ENCODE data around the gene RAET1L. TPM values are rescaled to one million over a fixed set of nuclear protein-coding genes. Genes with fewer than 3 reads are reported as not detected.

The RAET1L gene
- total and polyA plus RNA-seq, 9 of the 15 experiments (the other 6 are each of a cell fraction or from before 2014, with no cell fraction given) = not detected

GRCh38 chr6:150004783-150005717 is 20.3 kb downstream of the RAET1L start (continued):
- no peak for TF ChIP-seq CUX1 (CRISPR knock-in tag; IDR thresholded peaks at IDR 0.05)
- TF ChIP-seq ELF2 (CRISPR knock-in tag; IDR thresholded peaks at IDR 0.05) = no peak; the same call in 1 of the 2 replicates
- 0 out of 4 replicates have a peak, but pooled peaks of 1 of the 2 experiments have one; percentile 4 for TF ChIP-seq UBTF (IDR thresholded peaks at IDR 0.05; ENCODE audit: borderline replicate concordance in 1 of 2, low read depth in 2 of 2, low read length in 2 of 2)
- TF ChIP-seq TFE3 (CRISPR knock-in tag; IDR thresholded peaks at IDR 0.05) = peak; percentile 100
- no peak; the same call in 1 of the 2 replicates for TF ChIP-seq ARID1B (IDR thresholded peaks at IDR 0.05)
- no peak for TF ChIP-seq ZNF445 (CRISPR knock-in tag; IDR thresholded peaks at IDR 0.05; ENCODE audit: low read depth)
- TF ChIP-seq LCOR (CRISPR knock-in tag; IDR thresholded peaks at IDR 0.05) = peak; percentile 70; the same call in 1 of the 2 replicates
- TF ChIP-seq TBL1XR1 (IDR thresholded peaks at IDR 0.05; ENCODE audit: low read length in 2 of 2) = peak in 1 of 2 experiments; percentile 30; a peak in 1 of 4 replicates
- TF ChIP-seq RAD51 (IDR thresholded peaks at IDR 0.05; ENCODE audit: borderline replicate concordance, low read depth) = peak; percentile 99
- TF ChIP-seq CHD2 (IDR thresholded peaks at IDR 0.05; ENCODE audit: low read depth, low read length) = no peak
- no peak for TF ChIP-seq ZNF217 (CRISPR knock-in tag; IDR thresholded peaks at IDR 0.05)
- peak; percentile 72 for TF ChIP-seq ATF1 (CRISPR knock-in tag; IDR thresholded peaks at IDR 0.05)
- TF ChIP-seq ATF1 (tag; IDR thresholded peaks at IDR 0.05) = peak; percentile 88
- no peak for TF ChIP-seq ZNF79 (CRISPR knock-in tag; IDR thresholded peaks at IDR 0.05; ENCODE audit: low read depth)
- TF ChIP-seq SAFB2 (IDR thresholded peaks at IDR 0.05; ENCODE audit: borderline replicate concordance, low read depth, low read length, severe bottlenecking) = no peak
- no peak for TF ChIP-seq ZNF431 (CRISPR knock-in tag; IDR thresholded peaks at IDR 0.05)
- peak in 1 of 2 experiments; percentile 86; a peak in 2 of 4 replicates for TF ChIP-seq HDAC1 (IDR thresholded peaks at IDR 0.05)
- peak; percentile 53; the same call in 1 of the 2 replicates for TF ChIP-seq MTA3 (IDR thresholded peaks at IDR 0.05; ENCODE audit: borderline replicate concordance)
- TF ChIP-seq ZNF785 (CRISPR knock-in tag; IDR thresholded peaks at IDR 0.05) = no peak

Data from K562 (cell line).